GM18870 (cell line): Measurements from ENCODE around the gene SLC45A1.

Experiments
- ATAC-seq: cut with Tn5 transposase; IDR thresholded peaks from one replicate; pipeline ENCODE4 v1.9.1; 2021; ENCODE audit warnings: moderate library complexity; ENCODE audit not compliant: unreplicated experiment

SLC45A1 gene

GRCh38 chr1:8311068-8311718 lies 6.7 kb upstream of the SLC45A1 start:
- ATAC-seq = no peak

GRCh38 chr1:8312235-8313218 lies 5.4 kb upstream of the SLC45A1 start:
- ATAC-seq = no peak

DNA sequence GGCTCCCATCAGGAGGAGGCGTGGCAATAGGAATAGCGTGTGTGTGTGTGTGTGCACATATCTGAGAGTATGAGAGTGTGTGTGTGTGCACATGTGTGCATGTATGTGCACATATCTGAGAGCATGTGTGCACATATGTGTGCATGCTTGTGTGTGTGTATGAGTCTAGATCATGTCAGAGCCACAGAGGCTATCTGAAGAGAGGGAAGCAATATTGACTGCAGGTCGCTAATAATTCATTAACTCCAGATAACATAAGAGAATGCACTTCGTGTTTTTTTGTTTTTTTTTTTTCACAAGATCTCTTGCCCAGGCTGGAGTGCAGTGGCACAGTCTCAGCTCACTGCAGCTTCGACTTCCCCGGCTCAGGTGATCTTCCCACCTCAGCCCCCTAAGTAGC lies 4.7 kb upstream of the SLC45A1 start:
- no peak for ATAC-seq

DNA sequence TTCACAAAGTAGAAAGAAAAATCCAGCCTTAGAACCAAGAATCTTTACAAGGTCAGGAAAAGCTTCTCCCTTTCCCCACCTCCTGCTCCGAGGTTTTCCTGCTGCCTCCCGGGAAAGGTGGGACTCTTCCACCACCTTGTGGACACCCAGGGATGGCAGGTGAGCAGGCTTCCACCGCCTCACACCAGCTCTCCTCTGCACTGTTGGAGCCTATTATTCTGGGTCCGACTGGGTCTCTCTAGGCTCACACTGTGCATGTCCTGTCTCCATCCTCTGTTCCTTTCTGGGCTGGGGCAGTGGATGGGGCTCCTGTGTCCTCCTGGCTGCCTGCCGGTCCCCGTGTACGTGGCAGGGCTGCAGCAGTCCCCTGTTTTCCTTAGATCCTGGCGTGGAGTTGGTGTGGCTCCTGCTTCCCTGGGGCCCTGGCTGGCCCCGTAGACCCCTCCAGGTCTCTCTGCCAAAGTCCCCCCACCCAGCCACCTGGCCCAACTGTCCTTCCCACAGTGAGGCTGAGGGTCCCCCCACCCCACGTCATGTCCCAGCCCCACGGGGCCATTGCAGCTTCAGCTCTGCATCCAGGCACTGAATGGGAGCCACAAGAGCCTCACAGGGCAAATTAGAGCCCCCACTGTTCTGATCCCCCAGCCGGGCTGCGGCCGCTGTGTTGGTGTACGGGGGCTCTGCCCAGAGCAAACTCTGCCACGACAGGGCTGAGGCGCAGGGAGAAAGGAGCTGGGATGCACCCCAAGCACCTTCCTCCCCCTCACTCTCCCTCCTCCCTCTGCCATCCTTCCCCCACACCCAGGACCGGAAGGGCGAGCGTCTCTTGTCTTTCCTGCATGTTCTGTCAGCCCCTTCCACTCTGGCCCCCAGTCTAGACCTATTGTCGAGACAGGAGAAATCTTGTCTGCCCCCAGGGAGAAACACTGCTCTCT lies 3.3 kb upstream of the SLC45A1 start:
- no peak for ATAC-seq

DNA sequence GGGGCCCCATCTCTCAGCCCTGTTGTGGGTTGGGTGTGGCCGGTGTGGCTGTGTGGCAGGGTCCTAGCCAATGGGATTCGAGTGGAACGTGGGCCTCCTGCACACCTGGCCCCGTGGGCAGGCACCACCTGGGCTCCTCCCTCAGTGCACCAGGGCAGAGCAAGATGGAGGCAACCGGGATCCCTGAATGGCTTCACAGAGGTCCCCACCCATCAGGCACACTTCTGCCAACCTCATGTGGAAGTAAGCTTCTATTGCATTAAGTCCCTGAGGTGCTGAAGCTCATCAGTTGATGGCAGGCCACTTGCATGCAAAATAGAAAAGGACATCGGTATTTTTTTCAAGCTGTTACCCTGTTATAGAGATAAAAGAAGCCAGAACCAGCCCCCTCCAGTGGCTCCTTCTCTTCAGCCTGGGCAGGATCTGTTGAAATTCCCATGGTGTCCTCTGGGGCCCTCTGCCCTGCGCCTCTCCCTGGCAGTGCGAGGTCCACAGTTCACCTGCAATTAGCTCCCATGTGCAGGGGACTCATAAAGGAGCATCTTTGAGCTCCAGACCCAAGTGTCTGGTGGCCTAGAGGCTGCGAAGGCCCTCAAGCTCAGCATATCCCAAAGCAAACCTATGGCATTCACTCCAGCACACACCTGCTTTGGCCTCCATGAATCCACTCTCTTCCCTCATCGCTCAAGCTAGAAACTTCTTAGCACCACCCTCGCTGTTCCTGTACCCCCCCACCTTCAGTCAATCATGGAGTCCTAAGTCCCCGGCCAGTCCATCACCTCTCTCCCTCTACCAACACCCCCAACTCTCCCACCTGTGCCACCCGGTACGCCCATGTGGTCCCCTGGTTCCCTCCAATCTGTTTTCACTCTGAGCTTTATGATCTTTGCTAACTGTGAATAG lies 2.1 kb upstream of the SLC45A1 start:
- no peak for ATAC-seq

DNA sequence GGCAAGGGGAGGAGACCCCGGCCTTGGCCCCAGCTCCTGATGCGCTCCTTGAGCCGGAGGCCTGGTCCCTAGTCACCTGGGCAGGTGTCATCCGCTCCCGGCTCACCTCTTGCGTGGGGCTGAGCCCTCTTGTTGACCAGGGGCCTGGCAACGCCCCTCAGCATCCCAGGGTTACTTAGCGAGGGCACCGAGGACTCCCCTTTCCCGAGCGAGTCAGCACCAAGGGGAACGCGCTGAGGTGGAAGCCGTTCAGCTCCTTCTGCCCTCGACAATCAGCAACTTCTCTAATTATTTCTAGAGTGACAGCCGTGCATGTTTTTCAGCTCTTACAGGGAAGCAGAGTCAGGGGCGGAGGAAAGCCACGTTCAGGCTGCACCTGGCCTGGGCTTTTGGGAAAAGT lies 522 bp downstream of the SLC45A1 start:
- no peak for ATAC-seq

- no peak for ATAC-seq
These were observed 3.7 kb downstream of the SLC45A1 start for GRCh38 chr1:8321612-8322011.

DNA sequence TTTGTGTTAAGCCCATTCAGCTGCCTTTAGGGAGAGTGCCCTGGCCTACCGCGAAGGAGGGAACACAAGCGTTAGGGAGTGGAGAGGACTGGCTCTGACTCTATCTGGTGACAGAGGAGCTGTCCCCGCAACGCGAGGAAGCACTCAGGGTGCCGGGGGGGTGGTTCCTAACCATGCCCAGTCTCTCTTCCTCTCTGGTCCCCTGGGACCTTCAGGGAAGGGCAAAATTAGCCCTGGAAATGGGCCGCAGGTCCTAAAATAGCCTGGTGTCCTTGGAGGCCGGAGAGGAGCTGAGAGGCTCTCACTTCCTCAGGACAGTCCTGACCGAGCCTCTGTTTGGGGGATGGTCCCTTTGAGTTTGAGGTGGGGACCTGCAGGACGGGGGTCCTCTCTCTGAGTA lies 5.8 kb downstream of the SLC45A1 start:
- ATAC-seq = no peak

DNA sequence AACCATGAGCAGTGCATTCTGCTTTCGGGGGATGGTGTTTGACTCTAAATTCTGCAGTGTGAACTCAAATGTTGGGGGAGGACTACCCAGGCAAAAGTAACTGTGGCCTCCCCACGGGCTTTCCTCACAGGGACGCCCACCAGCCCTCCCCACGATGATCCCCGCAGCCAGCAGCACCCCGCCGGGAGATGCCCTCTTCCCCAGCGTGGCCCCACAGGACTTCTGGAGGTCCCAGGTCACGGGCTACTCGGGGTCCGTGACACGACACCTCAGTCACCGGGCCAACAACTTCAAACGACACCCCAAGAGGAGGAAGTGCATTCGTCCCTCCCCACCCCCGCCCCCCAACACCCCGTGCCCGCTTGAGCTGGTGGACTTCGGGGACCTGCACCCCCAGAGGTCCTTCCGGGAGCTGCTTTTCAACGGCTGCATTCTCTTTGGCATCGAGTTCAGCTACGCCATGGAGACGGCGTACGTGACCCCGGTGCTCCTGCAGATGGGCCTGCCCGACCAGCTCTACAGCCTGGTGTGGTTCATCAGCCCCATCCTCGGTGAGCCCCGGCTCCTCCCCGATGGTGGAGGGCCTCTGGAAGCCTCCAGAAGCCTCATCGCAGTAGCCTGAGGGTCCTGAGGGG lies 6.4 kb downstream of the SLC45A1 start:
- no peak for ATAC-seq

DNA sequence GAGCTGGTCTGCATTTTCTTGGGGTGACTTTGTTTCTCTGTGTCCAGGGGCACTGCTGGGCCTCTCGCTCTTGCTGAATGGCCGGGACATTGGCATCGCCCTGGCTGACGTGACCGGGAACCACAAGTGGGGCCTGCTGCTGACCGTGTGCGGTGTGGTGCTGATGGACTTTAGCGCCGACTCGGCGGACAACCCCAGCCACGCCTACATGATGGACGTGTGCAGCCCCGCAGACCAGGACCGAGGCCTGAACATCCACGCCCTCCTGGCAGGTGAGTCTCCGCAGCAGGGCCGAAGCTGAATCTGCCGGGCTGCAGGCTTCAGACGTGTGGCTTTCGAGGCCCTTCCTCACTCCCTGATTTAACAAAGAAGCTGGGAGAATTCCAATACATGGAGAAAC lies 7.9 kb downstream of the SLC45A1 start:
- ATAC-seq = no peak

- ATAC-seq = no peak
These were observed 8.4 kb downstream of the SLC45A1 start for GRCh38 chr1:8326265-8326664.

- ATAC-seq = no peak
These were observed 10.4 kb downstream of the SLC45A1 start for GRCh38 chr1:8328271-8328670.

GRCh38 chr1:8329439-8329838 lies 11.5 kb downstream of the SLC45A1 start:
- ATAC-seq = no peak

DNA sequence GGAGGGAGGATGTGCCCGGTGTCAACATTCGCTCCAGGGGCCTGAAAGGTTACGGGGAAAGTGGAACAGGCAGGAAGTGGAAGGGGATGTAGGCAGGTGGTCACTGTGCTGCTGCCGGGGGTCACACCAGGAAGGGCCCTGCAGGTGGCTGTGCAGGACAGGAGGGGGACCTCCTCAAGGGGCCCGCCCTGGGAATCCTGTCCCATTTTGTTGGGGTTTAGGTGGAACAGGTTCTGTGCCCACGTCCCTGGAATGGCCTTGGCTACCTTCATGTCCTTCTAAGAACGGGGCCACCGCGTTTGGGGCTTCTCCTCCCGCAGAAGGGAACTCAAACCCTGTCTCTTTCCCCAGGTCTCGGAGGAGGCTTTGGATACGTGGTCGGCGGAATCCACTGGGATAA lies 11.9 kb downstream of the SLC45A1 start:
- no peak for ATAC-seq

DNA sequence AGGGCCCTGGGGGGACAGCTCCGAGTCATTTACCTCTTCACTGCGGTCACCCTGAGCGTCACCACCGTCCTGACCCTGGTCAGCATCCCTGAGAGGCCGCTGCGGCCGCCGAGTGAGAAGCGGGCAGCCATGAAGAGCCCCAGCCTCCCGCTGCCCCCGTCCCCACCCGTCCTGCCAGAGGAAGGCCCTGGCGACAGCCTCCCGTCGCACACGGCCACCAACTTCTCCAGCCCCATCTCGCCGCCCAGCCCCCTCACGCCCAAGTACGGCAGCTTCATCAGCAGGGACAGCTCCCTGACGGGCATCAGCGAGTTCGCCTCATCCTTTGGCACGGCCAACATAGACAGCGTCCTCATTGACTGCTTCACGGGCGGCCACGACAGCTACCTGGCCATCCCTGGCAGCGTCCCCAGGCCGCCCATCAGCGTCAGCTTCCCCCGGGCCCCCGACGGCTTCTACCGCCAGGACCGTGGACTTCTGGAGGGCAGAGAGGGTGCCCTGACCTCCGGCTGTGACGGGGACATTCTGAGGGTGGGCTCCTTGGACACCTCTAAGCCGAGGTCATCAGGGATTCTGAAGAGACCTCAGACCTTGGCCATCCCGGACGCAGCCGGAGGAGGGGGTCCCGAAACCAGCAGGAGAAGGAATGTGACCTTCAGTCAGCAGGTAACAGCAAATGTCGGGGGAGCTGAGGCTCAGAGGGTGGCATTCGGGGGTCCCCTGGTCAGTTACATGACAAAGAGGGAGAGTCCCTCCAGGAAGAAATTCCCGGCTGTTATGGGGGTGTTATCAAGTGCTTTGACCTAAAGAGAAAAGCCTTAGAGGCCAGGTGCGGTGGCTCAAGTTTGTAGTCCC lies 12.6 kb downstream of the SLC45A1 start:
- ATAC-seq = no peak

DNA sequence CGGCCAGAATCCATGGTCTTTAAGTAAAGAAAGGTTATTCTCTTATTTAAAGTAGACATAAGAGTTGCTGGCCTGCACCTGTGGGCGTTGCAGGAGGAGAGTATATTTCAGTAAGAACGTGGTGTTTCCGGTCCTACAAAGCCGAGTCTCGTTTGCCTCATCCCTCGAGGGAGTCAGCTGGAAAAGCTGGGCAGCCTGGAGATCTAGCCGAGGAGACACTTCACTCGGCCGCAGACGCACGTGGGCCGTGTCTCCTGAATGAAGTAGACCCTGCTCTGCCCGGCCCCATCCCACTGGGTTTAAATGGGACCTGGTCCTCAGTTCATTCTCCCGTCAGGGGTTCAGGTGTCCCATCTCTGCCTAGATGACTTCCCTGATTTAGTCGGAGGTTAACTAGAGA lies 14.9 kb downstream of the SLC45A1 start:
- ATAC-seq = no peak

DNA sequence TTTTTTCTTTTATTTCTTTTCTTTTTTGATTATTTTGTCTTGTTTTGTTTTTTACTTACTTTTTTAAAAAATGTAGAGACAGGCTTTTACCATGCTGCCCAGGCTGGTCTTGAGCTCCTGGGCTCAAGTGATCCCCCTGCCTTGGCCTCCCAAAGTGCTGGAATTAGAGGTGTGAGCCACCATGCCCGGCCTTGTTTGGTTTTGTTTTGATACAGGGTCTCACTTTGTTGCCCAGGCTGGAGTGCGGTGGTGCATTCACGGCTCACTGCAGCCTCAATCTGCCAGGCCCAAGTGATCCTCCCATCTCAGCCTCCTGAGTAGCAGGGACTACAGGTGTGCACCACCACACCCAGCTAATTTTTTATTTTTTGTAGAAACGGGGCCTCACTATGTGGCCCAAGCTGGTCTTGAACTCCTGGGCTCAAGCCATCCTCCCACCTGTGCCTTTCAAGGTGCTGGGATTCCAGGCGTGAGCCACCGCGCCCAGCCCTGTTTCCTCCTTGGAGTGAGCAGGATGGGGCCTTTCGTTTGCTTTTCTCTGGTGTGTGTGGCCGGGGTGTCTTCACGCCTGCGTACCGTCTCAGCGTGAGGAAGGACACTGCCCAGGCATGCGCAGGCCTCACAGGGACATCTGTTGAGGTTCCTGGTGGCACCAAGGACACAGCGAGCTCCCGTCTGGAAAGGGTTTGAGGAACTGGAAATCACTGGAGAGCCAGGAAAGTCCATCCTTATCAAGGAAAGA lies 15.5 kb downstream of the SLC45A1 start:
- no peak for ATAC-seq
